Measurements from ENCODE around the gene SEMA6B. TPM values are rescaled to one million over a fixed set of nuclear protein-coding genes. Genes with fewer than 3 reads are reported as not detected.

The SEMA6B gene
- total and polyA plus RNA-seq, 10 of the 15 experiments (the other 5 are each of a cell fraction or from before 2014, with no cell fraction given): 0.13 TPM; not detected in 9

DNA sequence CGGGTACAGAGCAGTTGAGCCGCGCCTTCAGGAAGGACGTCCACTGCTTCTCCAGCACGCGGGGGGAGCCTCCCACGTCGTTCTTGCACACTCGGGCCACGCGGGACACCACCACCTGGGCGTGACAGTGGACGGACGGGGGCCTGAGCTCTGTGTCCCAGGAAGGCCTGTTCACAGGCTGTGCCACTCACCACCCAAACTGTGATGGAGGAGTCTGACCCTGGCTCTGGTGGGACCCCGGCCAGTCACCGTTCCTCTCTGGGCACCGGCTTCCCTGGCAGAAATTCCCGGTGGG lies 7.0 kb downstream of the SEMA6B start (continued):
- TF ChIP-seq, protein P1, sequence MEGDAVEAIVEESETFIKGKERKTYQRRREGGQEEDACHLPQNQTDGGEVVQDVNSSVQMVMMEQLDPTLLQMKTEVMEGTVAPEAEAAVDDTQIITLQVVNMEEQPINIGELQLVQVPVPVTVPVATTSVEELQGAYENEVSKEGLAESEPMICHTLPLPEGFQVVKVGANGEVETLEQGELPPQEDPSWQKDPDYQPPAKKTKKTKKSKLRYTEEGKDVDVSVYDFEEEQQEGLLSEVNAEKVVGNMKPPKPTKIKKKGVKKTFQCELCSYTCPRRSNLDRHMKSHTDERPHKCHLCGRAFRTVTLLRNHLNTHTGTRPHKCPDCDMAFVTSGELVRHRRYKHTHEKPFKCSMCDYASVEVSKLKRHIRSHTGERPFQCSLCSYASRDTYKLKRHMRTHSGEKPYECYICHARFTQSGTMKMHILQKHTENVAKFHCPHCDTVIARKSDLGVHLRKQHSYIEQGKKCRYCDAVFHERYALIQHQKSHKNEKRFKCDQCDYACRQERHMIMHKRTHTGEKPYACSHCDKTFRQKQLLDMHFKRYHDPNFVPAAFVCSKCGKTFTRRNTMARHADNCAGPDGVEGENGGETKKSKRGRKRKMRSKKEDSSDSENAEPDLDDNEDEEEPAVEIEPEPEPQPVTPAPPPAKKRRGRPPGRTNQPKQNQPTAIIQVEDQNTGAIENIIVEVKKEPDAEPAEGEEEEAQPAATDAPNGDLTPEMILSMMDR (IDR thresholded peaks at IDR 0.05 in 2 of 3, conservative IDR thresholded peaks at IDR 0.05 in 1 of 3; ENCODE audit: control insufficient read depth in 2 of 3, extremely low read depth in 1 of 3, insufficient read depth in 1 of 3, low read depth in 3 of 3, low read length in 3 of 3): no peak
- TF ChIP-seq ZSCAN29 (IDR thresholded peaks at IDR 0.05) (no peak), ZNF274 (IDR thresholded peaks at IDR 0.05; ENCODE audit: insufficient read depth, insufficient read length) (no peak), RCOR1 (conservative IDR thresholded peaks at IDR 0.05; ENCODE audit: low read depth, low read length) (no peak), MYB (IDR thresholded peaks at IDR 0.05; ENCODE audit: borderline replicate concordance, low read depth, low read length) (no peak), HDGF (IDR thresholded peaks at IDR 0.05) (no peak), SUPT20H (IDR thresholded peaks at IDR 0.05; ENCODE audit: borderline replicate concordance, control insufficient read depth, low read depth, low read length) (no peak), WRNIP1 (IDR thresholded peaks at IDR 0.05; ENCODE audit: borderline replicate concordance, low read depth, low read length) (no peak), MXI1 (IDR thresholded peaks at IDR 0.05; ENCODE audit: low read depth, low read length) (no peak)
- TF ChIP-seq, protein P2, sequence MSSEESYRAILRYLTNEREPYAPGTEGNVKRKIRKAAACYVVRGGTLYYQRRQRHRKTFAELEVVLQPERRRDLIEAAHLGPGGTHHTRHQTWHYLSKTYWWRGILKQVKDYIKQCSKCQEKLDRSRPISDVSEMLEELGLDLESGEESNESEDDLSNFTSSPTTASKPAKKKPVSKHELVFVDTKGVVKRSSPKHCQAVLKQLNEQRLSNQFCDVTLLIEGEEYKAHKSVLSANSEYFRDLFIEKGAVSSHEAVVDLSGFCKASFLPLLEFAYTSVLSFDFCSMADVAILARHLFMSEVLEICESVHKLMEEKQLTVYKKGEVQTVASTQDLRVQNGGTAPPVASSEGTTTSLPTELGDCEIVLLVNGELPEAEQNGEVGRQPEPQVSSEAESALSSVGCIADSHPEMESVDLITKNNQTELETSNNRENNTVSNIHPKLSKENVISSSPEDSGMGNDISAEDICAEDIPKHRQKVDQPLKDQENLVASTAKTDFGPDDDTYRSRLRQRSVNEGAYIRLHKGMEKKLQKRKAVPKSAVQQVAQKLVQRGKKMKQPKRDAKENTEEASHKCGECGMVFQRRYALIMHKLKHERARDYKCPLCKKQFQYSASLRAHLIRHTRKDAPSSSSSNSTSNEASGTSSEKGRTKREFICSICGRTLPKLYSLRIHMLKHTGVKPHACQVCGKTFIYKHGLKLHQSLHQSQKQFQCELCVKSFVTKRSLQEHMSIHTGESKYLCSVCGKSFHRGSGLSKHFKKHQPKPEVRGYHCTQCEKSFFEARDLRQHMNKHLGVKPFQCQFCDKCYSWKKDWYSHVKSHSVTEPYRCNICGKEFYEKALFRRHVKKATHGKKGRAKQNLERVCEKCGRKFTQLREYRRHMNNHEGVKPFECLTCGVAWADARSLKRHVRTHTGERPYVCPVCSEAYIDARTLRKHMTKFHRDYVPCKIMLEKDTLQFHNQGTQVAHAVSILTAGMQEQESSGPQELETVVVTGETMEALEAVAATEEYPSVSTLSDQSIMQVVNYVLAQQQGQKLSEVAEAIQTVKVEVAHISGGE (CRISPR knock-in tag; IDR thresholded peaks at IDR 0.05): no peak

Data from GM12878 (cell line).